ENCODE results near the gene C17orf50. TPM values are rescaled to one million over a fixed set of nuclear protein-coding genes. Genes with fewer than 3 reads are reported as not detected.

Gene C17orf50
- total and polyA plus RNA-seq, 2 donors from 2014 or later, result 0.41 TPM; not detected in 1

DNA sequence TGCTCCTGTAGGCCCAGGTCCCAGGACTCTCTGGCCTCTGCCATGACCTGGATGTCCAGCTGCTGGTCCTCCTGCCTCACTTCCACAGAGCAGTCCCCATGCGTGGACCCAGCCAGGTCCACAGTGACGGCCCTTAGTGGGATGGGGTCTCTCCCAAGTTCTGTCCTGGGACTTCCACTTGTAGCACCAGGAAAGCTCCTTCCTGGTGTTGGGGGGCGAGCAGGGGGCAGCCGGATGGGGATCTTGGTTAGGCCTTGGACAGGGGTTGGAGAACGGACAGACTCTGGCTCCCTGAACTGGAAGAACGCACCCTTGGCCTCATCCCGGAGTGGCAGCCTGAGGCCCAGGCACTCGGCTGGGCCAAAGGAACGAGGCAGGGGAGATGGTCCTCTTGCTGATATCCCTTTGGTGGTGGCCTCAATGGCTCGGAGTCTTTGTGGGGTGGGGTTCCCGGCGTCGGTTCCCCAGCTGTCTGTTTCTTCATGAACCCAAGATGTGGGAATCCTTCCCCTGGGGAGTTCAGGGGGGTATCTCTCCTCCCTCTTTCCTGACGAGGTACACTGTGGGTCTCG, 14.9 kb upstream of the C17orf50 start:
- DNase-seq (no peak), FAIRE-seq (no peak)
- no peaks in the 10 kb centered on the region for H3K9me3 ChIP-seq (ENCODE audit: control insufficient read depth in 2 of 3, insufficient read depth in 1 of 3, low read length in 3 of 3)
- H3K4me3 ChIP-seq (ENCODE audit: low read length in 3 of 3), result no peak overlapping the region
- H3K27ac ChIP-seq (ENCODE audit: low read depth in 2 of 2, low read length in 2 of 2), result no peak overlapping the region
- H3K36me3 ChIP-seq (ENCODE audit: control insufficient read depth in 2 of 3, insufficient read depth in 3 of 3, low read length in 3 of 3), result no peaks in the 10 kb centered on the region
- no peak overlapping the region for H3K9ac ChIP-seq (ENCODE audit: low read length in 3 of 3)
- intact Hi-C loops (cut with DNase I), result loop anchor here (10.0 kb wide), 1 partner anchor 131 kb away; no protein-coding TSS in a partner anchor
- peaks cover 0 to 9% (median 0%) of the 10 kb centered on the region in 3 donors for H3K4me1 ChIP-seq (ENCODE audit: control insufficient read depth in 2 of 3, insufficient read depth in 2 of 3, low read depth in 1 of 3, low read length in 3 of 3)
- peaks cover 10% of the 10 kb centered on the region for H3K27me3 ChIP-seq (ENCODE audit: control insufficient read depth, insufficient read depth, low read length)
- TF ChIP-seq, protein P1, sequence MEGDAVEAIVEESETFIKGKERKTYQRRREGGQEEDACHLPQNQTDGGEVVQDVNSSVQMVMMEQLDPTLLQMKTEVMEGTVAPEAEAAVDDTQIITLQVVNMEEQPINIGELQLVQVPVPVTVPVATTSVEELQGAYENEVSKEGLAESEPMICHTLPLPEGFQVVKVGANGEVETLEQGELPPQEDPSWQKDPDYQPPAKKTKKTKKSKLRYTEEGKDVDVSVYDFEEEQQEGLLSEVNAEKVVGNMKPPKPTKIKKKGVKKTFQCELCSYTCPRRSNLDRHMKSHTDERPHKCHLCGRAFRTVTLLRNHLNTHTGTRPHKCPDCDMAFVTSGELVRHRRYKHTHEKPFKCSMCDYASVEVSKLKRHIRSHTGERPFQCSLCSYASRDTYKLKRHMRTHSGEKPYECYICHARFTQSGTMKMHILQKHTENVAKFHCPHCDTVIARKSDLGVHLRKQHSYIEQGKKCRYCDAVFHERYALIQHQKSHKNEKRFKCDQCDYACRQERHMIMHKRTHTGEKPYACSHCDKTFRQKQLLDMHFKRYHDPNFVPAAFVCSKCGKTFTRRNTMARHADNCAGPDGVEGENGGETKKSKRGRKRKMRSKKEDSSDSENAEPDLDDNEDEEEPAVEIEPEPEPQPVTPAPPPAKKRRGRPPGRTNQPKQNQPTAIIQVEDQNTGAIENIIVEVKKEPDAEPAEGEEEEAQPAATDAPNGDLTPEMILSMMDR (IDR thresholded peaks at IDR 0.05; ENCODE audit: borderline replicate concordance, extremely low read depth, insufficient read depth), result no peak

DNA sequence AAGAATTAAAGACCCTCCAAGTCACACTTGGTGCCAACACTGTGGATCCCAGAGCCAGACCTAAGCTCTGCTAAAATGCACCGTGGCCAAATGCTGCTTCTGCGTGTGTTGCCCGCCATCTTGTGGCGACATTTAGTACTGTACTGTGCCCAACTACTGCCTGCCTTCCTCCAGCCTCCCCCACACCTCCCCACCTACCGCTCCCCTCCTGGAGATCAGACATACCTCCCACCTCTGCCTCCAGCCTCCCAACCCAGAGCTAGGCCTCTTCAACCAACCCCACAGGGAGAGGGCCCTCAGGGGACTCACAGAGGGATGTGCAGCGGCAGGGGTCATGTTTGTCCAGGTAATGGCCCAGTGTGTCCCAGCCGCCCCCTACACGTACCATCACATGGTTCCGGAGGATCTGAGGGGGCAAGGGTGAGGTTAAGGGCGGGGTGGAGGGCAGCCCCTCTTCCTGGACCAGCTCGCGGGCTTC, 13.1 kb upstream of the C17orf50 start:
- peaks cover 5% of the 10 kb centered on the region for H3K27me3 ChIP-seq (ENCODE audit: control insufficient read depth, insufficient read depth, low read length)
- intact Hi-C loops (cut with DNase I), result loop anchor here (10.0 kb wide), 1 partner anchor 133 kb away; no protein-coding TSS in a partner anchor
- peak; percentile 79 to 87 (median 85) for DNase-seq
- H3K4me1 ChIP-seq (ENCODE audit: control insufficient read depth in 2 of 3, insufficient read depth in 2 of 3, low read depth in 1 of 3, low read length in 3 of 3), result peaks cover 0 to 9% (median 0%) of the 10 kb centered on the region in 3 donors
- no peak overlapping the region for H3K9ac ChIP-seq (ENCODE audit: low read length in 3 of 3)
- FAIRE-seq, result no peak
- no peak overlapping the region for H3K4me3 ChIP-seq (ENCODE audit: low read length in 3 of 3)
- no peak overlapping the region for H3K27ac ChIP-seq (ENCODE audit: low read depth in 2 of 2, low read length in 2 of 2)
- no peaks in the 10 kb centered on the region for H3K9me3 ChIP-seq (ENCODE audit: control insufficient read depth in 2 of 3, insufficient read depth in 1 of 3, low read length in 3 of 3)
- no peaks in the 10 kb centered on the region for H3K36me3 ChIP-seq (ENCODE audit: control insufficient read depth in 2 of 3, insufficient read depth in 3 of 3, low read length in 3 of 3)
- TF ChIP-seq, protein P1 (IDR thresholded peaks at IDR 0.05; ENCODE audit: borderline replicate concordance, extremely low read depth, insufficient read depth), result peak; percentile 98

DNA sequence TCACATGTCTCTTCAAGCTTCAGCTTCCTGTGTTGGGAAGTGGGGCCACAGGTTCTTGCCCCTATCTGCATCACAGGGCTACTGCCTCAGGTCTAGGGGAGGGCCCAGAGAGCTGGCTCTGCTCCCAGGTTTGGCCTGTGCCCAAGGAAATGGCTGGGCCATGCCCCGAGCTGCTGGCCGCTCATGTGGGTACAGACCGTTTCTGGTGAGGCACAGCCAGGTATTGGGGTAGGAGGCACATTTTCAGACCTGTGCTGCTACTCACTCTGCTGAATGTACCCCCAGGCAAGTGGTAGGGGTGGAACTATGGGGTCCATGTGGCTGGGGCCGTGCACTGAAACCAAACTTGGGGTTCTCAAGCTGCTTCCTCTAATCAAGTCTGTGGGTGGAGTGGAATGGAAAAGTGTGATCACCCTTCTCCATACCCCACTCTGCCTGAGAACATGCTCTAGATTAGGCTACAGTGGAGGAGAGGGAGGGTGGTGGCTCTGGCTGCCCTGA, 12.3 kb upstream of the C17orf50 start:
- H3K4me3 ChIP-seq (ENCODE audit: low read length in 3 of 3), result no peak overlapping the region
- H3K9me3 ChIP-seq (ENCODE audit: control insufficient read depth in 2 of 3, insufficient read depth in 1 of 3, low read length in 3 of 3), result no peaks in the 10 kb centered on the region
- H3K9ac ChIP-seq (ENCODE audit: low read length in 3 of 3), result no peak overlapping the region
- peaks cover 0 to 9% (median 0%) of the 10 kb centered on the region in 3 donors for H3K4me1 ChIP-seq (ENCODE audit: control insufficient read depth in 2 of 3, insufficient read depth in 2 of 3, low read depth in 1 of 3, low read length in 3 of 3)
- peak in 1 of 5 donors; percentile 65 for DNase-seq
- no peaks in the 10 kb centered on the region for H3K36me3 ChIP-seq (ENCODE audit: control insufficient read depth in 2 of 3, insufficient read depth in 3 of 3, low read length in 3 of 3)
- TF ChIP-seq, protein P1 (IDR thresholded peaks at IDR 0.05; ENCODE audit: borderline replicate concordance, extremely low read depth, insufficient read depth), result peak; percentile 2
- intact Hi-C loops (cut with DNase I), result loop anchor here (10.0 kb wide), 1 partner anchor 134 kb away; no protein-coding TSS in a partner anchor
- no peak for FAIRE-seq
- H3K27me3 ChIP-seq (ENCODE audit: control insufficient read depth, insufficient read depth, low read length), result peaks cover 2% of the 10 kb centered on the region
- no peak overlapping the region for H3K27ac ChIP-seq (ENCODE audit: low read depth in 2 of 2, low read length in 2 of 2)
